ENCODE measurements around the gene CLBA1.

CLBA1 gene

DNA sequence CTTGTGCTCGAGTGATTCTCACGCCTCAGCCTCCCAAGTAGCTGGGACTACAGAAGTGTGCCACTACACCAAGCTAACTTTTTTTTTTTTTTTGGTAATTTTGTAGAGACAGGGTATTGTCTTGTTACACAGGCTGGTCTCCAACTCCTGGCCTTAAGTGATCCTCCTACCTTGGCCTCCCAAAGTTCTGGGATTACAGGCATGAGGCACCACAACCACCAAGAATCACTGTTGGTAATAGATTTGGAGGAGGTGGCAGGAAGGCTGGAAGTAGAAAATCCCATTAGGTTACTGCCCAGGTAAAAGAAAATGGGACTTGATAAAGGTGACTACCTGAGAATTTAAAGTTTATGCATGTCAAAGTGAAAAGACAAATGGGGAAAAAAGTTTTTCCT, 36.7 kb downstream of the CLBA1 start:
- H4K20me1 ChIP-seq (ENCODE audit: insufficient read depth, low read length, poor library complexity, severe bottlenecking): peaks cover 30% of the 10 kb centered on the region
- peaks cover 53% of the 10 kb centered on the region for H3K79me2 ChIP-seq (ENCODE audit: insufficient read depth, low read length)
- peak overlapping the region; percentile 94 for H3K4me3 ChIP-seq (ENCODE audit: low read length, poor library complexity, severe bottlenecking)
- H3K9me3 ChIP-seq (ENCODE audit: insufficient read depth, low read depth, low read length): no peaks in the 10 kb centered on the region
- peaks cover 8% of the 10 kb centered on the region for H3K27me3 ChIP-seq (ENCODE audit: insufficient read depth, low read length, poor library complexity, severe bottlenecking)
- no peak for TF ChIP-seq EZH2phosphoT487 (IDR thresholded peaks at IDR 0.05; ENCODE audit: borderline replicate concordance)
- TF ChIP-seq, protein P1, sequence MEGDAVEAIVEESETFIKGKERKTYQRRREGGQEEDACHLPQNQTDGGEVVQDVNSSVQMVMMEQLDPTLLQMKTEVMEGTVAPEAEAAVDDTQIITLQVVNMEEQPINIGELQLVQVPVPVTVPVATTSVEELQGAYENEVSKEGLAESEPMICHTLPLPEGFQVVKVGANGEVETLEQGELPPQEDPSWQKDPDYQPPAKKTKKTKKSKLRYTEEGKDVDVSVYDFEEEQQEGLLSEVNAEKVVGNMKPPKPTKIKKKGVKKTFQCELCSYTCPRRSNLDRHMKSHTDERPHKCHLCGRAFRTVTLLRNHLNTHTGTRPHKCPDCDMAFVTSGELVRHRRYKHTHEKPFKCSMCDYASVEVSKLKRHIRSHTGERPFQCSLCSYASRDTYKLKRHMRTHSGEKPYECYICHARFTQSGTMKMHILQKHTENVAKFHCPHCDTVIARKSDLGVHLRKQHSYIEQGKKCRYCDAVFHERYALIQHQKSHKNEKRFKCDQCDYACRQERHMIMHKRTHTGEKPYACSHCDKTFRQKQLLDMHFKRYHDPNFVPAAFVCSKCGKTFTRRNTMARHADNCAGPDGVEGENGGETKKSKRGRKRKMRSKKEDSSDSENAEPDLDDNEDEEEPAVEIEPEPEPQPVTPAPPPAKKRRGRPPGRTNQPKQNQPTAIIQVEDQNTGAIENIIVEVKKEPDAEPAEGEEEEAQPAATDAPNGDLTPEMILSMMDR (conservative IDR thresholded peaks at IDR 0.05; ENCODE audit: low read length): no peak
- no peaks in the 10 kb centered on the region for H3F3A ChIP-seq (ENCODE audit: low read depth)
- H3K9ac ChIP-seq (ENCODE audit: low read depth, low read length, poor library complexity, severe bottlenecking): peak overlapping the region; percentile 95
- H3K4me1 ChIP-seq (ENCODE audit: insufficient read depth, low read length, poor library complexity, severe bottlenecking): peaks cover 57% of the 10 kb centered on the region
- no peaks in the 10 kb centered on the region for H3K9me2 ChIP-seq (replicated peaks; ENCODE audit: low read depth, low read length)
- no peak overlapping the region for H2AFZ ChIP-seq (ENCODE audit: low read length)
- peak overlapping the region; percentile 96 for H3K4me2 ChIP-seq (ENCODE audit: low read depth, low read length, poor library complexity, severe bottlenecking)
- no peaks in the 10 kb centered on the region for H3K36me3 ChIP-seq (ENCODE audit: insufficient read depth, low read length)

DNA sequence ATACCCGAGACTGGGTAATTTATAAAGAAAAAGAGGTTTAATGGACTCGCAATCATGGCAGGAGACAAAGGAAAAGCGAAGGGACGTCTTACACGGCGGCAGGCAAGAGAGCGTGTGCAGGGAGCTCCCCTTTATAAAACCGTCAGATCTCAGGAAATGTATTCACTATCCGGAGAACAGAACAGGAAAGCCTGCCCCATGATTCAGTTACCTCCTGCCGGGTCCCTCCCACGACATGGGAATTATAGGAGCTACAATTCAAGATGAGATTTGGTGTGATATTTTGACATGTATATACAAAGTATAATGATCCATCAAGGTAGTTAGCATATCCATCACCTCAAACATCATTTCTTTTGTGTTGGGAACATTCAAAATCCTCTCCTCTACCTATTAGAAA, 37.6 kb downstream of the CLBA1 start:
- Histone ChIP-seq H3K9ac (ENCODE audit: low read depth, low read length, poor library complexity, severe bottlenecking) (peak overlapping the region; percentile 18), H3F3A (ENCODE audit: low read depth) (no peaks in the 10 kb centered on the region), H2AFZ (ENCODE audit: low read length) (no peak overlapping the region), H3K9me3 (ENCODE audit: insufficient read depth, low read depth, low read length) (no peaks in the 10 kb centered on the region), H3K4me1 (ENCODE audit: insufficient read depth, low read length, poor library complexity, severe bottlenecking) (peaks cover 61% of the 10 kb centered on the region), H3K4me3 (ENCODE audit: low read length, poor library complexity, severe bottlenecking) (no peak overlapping the region), H4K20me1 (ENCODE audit: insufficient read depth, low read length, poor library complexity, severe bottlenecking) (peaks cover 23% of the 10 kb centered on the region), H3K4me2 (ENCODE audit: low read depth, low read length, poor library complexity, severe bottlenecking) (no peak overlapping the region), H3K9me2 (replicated peaks; ENCODE audit: low read depth, low read length) (no peaks in the 10 kb centered on the region), H3K79me2 (ENCODE audit: insufficient read depth, low read length) (peaks cover 44% of the 10 kb centered on the region), H3K27me3 (ENCODE audit: insufficient read depth, low read length, poor library complexity, severe bottlenecking) (peaks cover 8% of the 10 kb centered on the region), H3K36me3 (ENCODE audit: insufficient read depth, low read length) (no peaks in the 10 kb centered on the region)
- no peak for TF ChIP-seq EZH2phosphoT487 (IDR thresholded peaks at IDR 0.05; ENCODE audit: borderline replicate concordance)

DNA sequence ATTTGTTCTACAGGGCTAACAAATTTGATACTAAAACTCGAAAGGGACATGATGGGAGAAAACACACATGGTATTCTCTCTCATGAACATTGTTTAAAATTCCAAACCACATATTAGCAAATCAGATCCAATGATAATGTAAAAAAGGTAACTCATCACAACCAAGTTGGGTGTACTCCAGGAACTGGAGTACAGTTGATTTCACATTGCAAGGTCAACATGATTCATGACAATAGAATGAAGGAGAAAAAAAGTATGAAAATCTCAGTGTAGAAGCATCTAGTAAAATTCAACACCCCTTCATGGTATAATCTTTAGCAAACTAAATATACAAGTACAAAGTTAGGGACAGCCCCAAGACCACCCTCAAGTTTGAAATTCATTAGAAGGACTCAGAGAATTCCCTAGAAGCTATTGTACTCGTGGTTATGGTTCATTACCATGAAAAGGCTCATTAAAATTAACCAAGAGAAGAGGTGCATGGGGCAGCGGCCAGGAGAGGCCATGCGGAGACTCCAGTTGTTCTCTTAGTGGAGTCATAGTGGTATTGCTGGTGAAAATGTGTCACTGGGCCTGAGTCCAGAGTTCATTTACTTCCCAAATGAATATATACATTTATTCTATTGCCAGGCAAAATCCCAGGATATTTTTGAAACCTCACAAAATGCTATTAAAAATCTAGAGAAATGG, 38.3 kb downstream of the CLBA1 start:
- peaks cover 17% of the 10 kb centered on the region for H4K20me1 ChIP-seq (ENCODE audit: insufficient read depth, low read length, poor library complexity, severe bottlenecking)
- peaks cover 36% of the 10 kb centered on the region for H3K79me2 ChIP-seq (ENCODE audit: insufficient read depth, low read length)
- no peaks in the 10 kb centered on the region for H3F3A ChIP-seq (ENCODE audit: low read depth)
- no peak overlapping the region for H2AFZ ChIP-seq (ENCODE audit: low read length)
- H3K9me3 ChIP-seq (ENCODE audit: insufficient read depth, low read depth, low read length): no peaks in the 10 kb centered on the region
- H3K27me3 ChIP-seq (ENCODE audit: insufficient read depth, low read length, poor library complexity, severe bottlenecking): peaks cover 8% of the 10 kb centered on the region
- peak overlapping the region; percentile 1 for H3K4me2 ChIP-seq (ENCODE audit: low read depth, low read length, poor library complexity, severe bottlenecking)
- no peak for TF ChIP-seq EZH2phosphoT487 (IDR thresholded peaks at IDR 0.05; ENCODE audit: borderline replicate concordance)
- TF ChIP-seq, protein P1 (conservative IDR thresholded peaks at IDR 0.05; ENCODE audit: low read length): no peak
- H3K36me3 ChIP-seq (ENCODE audit: insufficient read depth, low read length): no peaks in the 10 kb centered on the region
- H3K4me1 ChIP-seq (ENCODE audit: insufficient read depth, low read length, poor library complexity, severe bottlenecking): peaks cover 56% of the 10 kb centered on the region
- H3K9ac ChIP-seq (ENCODE audit: low read depth, low read length, poor library complexity, severe bottlenecking): peak overlapping the region; percentile 18
- no peak overlapping the region for H3K4me3 ChIP-seq (ENCODE audit: low read length, poor library complexity, severe bottlenecking)
- no peaks in the 10 kb centered on the region for H3K9me2 ChIP-seq (replicated peaks; ENCODE audit: low read depth, low read length)

DNA sequence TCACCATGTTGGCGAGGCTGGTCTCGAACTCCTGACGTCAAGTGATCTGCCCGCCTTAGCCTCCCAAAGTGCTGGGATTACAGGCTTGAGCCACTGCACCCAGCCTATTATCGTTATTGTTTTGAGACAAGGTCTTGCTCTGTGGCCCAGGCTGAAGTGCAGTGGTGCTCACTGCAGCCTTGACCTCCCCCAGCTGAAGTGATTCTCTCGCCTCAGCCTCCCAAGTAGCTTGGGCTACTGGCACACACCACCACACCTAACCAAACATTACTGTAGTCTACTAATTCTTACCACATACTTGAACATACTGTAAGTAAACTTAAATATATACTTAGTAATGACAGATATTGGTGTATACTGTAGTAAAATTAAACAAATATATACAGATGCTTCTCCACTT, 39.8 kb downstream of the CLBA1 start:
- Histone ChIP-seq H3K9me3 (ENCODE audit: insufficient read depth, low read depth, low read length) (no peaks in the 10 kb centered on the region), H3K9me2 (replicated peaks; ENCODE audit: low read depth, low read length) (no peaks in the 10 kb centered on the region), H3K4me1 (ENCODE audit: insufficient read depth, low read length, poor library complexity, severe bottlenecking) (peaks cover 50% of the 10 kb centered on the region), H4K20me1 (ENCODE audit: insufficient read depth, low read length, poor library complexity, severe bottlenecking) (peaks cover 2% of the 10 kb centered on the region), H3F3A (ENCODE audit: low read depth) (no peaks in the 10 kb centered on the region), H3K36me3 (ENCODE audit: insufficient read depth, low read length) (no peaks in the 10 kb centered on the region), H3K4me2 (ENCODE audit: low read depth, low read length, poor library complexity, severe bottlenecking) (peak overlapping the region; percentile 28), H3K4me3 (ENCODE audit: low read length, poor library complexity, severe bottlenecking) (no peak overlapping the region), H3K27me3 (ENCODE audit: insufficient read depth, low read length, poor library complexity, severe bottlenecking) (peaks cover 3% of the 10 kb centered on the region), H3K9ac (ENCODE audit: low read depth, low read length, poor library complexity, severe bottlenecking) (no peak overlapping the region), H3K79me2 (ENCODE audit: insufficient read depth, low read length) (peaks cover 22% of the 10 kb centered on the region), H2AFZ (ENCODE audit: low read length) (no peak overlapping the region)
- TF ChIP-seq, protein P1 (conservative IDR thresholded peaks at IDR 0.05; ENCODE audit: low read length): no peak
- TF ChIP-seq EZH2phosphoT487 (IDR thresholded peaks at IDR 0.05; ENCODE audit: borderline replicate concordance): no peak

Data from Loucy (cell line).